Limb (tissue), 2 donors: ENCODE results near the gene IER5L.

Experiments
- DNase-seq, 2 donors: peaks; one replicate each; pipeline ENCODE4 v3.0.0-alpha.2; 2016; ENCODE audit errors: extremely low spot score in 2 of 2

IER5L gene

DNA sequence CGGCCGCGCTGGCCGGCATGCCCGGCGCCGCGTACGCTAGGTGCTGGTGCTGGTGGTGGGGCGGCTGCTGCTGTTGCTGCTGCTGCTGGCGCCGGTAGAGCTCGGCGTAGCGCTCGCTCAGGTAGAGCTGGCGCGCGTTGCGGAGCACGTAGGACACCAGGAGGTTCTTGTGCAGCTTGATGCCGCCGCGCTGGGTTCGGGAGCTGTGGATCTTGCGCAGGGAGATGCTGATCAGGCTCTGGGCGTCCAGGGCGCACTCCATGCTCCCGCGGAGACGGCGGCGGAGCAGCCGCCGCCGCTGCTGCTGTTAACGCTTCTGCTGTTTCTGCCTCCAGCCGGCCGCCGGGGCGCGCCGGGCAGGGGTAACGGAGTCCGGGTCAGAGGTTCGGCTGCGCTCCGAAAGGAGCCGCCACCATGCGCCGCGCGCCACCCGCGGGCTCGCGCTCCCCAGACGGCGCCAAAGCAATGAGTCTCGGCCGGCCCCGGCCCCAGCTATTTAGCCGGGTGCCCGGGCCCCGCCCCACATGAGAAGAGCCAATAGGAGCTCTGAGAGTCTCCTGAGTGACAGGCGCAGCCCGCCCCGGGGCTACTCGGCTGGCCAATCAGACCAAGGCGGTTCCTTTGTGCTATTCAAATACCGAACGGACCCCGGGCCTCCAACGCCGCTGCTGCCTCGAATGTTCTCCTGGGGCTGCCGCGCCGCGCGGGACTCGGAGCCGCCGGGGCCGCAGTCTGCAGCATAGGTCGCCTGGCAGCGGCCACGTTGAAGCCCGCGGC lies at the start of gene IER5L:
TSS of gene IER5L (minus strand) at position 471 of the 777 bp plus-strand sequence. CDS start at position 262, 209 bp downstream.
- DNase-seq = peak; percentile 96 to 97

DNA sequence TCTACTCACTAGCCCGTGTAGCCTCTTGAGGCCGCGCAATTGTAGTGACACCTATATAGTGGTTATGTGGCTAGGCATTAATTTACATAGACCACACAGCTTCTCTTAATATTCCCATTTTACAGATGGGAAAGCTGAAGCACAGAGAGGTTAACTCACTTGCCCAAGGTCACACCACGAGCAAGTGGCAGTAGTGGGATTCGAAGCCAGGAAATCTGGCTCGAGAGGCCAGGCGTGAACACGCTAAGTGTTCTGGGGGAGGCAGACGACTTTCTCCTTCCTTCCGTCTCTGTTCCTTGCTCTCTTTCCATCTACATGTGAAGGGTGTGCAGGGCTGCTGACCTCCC lies 49.8 kb upstream of the IER5L start:
- no peak for DNase-seq

DNA sequence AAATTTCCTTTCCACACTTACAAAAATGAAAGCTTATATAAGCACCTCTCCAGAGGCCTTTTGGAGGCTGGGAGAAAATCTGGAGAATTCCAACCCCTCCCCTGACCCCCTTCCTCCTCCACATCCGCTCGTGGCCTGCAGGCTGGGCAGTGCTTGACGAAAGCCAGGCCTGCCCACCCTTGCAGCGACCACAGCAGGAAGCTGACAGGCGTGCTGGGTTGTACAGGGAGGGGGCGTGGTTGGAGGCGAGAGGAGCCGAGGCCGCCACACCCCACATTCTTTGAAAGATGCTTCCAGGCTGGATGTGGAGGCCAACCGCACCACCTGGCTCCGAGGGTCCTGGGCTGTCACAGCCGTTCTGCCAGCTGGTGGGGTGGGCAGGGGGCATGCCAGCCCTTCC lies 47.8 kb upstream of the IER5L start:
- peak; percentile 58 to 75 for DNase-seq

DNA sequence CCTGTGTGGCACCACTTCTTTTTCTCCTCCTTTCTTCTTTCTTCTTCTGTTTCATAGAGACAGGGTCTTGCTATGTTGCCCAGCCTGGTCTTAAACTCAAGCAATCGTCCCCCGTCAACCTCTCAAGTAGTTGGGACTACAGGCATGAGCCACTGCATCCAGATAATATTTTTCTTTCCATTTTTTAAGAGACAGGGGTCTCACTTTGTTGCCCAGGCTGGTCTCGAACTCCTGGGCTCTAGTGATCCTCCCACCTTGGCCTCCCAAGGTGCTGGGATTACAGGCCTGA lies 47.4 kb upstream of the IER5L start:
- no peak for DNase-seq

DNA sequence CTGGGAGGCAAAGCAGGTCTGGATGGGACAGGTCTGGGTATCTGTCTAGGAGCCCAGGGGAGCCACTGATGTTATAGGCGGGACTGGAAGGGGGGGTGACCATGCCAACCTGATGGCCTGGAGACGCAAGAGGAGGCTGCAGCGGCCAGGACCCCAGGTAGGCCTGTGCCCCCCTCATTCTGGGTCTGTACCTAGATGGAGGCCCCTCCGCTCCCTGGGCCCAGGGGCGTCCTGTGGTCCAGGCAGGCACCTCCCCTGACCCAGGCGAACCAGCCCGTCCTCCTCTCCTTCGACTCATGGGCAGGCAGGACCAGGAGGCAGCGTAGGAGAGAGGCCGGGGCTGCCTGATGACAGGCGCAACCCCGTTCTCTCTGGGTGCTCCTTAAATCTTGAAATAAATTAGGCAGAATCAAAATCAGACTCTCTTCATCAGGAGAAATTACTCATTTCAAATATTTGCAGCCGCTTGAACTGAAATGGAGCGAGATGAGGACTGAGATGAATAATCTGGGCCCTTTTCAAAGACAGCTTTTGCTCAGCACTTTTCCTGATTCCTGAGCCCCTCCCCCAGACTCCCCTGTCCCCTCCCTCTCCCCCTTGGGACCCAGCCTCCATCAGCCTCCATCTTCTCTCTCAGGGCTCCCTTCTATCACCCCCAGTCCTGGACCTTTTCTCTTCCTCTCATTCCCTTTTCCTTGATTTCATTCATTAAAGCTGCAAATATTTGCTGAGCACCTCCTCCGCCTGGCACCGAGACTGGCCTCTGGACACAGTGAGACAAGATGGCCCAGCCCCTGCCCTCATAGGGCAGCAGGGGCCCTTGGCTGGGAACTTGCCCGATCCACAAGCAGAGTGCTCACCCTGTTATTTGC lies 46.8 kb upstream of the IER5L start:
- no peak for DNase-seq

DNA sequence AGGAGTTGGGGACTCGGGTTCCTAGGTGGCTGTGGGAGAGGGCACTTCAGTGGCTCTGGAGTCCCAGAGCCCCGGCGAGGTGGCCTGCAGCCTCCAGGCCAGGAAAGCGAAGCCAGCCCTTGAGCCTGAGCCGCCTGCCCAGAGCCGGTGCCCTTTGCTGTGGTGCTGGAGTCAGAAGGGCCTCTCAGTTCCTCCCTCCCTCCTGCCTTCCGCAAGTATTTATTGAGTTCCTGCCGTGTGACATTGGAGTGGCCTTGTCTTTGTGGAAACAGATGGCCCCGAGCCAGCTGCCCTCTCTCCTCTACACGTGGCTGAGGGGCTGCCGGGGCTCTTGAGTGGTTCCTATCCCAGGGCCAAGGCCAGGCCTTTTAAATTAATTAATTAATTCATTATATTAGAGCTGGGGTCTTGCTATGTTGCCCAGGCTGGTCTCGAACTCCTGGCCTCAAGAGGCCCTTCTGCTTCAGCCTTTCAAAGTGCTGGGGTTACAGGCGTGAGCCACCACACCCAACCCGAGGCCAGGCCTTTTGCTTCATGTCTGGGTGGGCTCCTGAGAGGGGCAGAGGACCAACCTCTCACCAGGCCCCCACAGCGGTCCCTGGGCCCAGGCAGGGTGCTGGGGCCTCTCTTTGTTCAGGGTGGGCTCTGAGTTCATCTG lies 45.6 kb upstream of the IER5L start:
- no peak for DNase-seq

DNA sequence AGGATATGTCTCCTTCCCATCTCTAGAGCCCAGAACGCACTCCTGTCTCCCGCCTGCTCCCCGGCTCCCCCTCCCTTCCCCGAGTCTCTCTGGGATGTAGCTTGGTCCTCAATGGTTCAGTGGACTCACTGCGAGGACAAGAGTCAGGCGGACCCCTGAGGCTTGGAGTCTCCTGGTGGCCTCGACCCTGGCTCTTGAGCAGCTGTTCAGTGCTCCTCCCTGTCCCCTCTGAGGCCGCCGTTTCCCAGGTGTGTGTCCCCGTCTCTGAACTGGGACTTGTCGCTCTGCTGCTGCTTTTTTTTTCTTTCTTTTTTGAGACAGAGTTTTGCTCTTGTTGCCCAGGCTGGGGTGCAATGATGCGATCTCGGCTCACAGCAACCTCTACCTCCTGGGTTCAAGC lies 44.8 kb upstream of the IER5L start:
- DNase-seq = no peak

DNA sequence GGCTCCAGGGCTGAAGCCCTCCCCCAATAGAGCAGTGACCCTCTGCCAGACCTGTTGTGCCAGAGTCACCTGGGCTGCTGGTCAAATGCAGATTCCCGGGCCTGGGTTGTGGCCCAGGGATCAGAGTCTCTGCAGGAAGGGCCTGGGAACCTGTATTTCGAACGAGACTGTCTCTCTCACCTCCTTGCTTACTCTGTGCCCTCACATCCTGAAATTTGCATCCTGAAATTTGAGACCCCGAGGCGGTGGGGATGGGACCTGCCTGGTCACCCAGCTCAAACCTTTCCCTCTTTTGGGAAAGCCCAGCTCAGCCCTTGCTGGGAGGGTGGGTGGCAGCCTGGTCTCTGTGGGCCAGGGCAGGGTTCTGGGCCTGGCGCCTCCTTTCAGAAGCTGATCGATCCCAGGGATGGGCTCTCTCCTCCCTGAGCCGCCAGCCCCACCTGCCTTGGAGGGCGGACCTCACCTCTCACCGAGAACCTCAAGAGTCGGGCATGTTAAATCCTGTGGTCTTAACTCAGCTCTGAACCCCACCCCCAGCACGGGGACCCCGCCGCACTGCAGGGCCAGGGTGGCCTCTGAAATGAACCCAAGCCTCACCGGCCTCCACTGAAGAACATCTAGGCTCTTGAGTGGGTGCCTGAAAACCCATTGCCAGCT lies 44.0 kb upstream of the IER5L start:
- no peak for DNase-seq

DNA sequence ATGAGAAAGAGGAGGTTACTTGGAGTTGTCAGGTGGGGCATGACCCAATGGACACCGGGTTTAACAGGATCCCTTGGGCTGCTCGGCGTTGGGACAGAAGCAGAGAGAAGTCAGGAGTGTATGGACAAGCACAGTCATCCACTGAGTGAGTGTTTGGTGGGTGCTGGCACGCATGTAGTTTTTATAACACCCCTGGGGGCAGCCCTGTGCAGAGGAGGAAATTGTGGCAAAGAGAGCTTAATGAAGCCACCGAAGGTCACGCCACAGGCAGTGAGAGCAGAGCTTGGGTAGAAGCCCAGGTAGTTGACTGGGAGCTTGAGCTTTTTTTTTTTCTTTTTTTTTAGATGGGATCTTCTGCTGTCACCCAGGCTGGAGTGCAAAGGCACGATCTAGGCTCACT lies 43.2 kb upstream of the IER5L start:
- DNase-seq = no peak

DNA sequence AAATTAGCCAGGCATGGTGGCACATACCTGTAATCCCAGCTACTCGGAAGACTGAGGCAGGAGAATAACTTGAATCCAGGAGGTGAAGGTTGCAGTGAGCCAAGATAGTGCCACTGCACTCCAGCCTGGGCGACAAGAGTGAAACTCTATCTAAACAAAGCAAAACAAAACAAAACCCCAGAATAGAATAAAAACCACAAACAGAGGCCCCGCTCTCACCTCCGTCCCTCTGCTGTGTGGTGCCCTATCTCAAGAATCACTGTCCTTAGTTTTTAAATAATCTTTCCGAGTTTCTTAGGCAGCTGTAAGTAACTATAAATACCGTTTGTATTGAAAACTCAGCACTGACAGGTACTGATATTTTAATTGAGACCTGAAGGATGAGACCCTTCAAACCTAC lies 42.7 kb upstream of the IER5L start:
- DNase-seq = no peak

DNA sequence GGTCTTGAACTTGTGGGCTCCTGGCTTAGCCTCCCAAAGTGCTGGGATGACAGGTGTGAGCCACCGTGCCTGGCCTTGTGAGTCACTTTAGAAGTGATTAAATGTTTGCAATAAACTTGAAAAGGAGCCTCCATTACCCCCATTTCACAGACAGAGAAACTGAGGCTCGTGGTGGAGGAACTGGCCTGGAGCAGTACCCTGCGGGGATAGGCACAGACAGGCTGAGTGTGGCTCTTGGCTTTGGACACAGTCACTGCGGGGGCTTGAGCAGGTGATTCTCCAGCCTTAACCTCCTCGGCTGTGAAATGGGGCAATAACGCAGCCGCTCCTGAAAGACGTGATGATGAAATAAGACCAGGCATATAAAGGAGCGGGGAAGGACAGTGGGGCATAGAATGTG lies 40.9 kb upstream of the IER5L start:
- no peak for DNase-seq

DNA sequence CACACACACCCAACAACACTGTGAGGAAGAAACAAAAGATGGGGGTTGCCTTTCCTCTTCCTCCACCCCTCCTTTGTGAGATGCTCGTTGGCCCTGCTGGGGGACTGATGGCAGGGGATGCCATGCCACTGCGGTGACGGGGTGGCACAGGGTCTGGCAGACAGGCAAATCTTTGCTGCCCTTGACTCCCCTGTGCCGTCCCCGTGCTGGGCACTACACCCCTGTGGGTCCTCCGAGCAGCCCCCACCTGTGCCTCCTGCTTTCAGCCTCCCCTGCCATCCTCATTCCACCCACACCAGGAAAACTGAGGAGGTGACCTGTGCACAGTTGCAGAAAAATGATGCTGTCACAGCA lies 40.2 kb upstream of the IER5L start:
- DNase-seq = no peak

DNA sequence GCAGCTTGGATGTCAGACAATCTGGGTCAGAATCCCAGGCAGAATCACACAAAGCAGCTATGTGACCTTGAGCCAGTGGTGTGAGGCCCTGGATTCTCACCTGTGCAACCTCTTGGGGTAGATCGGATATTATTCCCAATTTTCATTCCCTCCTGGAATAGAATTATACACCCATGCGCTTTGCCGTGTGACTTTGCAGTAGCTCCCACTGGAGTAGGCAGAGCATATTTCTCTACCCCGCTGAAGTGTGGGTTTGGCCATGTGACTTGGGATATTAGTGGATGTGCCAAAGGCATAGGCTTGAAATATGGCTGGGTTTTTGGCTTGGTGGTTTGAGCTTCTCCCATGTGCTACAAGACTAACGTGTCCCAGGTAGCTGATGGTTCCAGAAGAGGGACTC lies 35.5 kb upstream of the IER5L start:
- DNase-seq = no peak

DNA sequence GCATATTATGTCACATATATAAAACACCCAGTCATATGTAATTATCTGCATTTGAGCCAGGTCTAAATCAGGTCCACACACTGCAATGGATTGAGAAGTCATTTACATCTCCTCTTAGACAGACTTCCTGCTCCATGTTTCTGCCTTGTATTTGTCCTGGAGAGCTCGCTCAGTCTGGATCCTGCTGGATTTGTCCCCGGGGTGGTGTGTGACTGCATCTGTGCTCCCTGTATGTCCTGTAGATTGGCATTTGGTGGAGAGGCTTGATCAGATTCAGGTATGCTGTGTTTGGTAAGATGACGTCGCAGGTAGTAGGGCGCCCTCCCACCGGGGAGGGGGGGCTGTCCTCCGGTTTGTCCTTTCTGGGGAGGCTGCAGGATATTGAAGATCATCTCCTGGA lies 33.6 kb upstream of the IER5L start:
- DNase-seq = no peak

DNA sequence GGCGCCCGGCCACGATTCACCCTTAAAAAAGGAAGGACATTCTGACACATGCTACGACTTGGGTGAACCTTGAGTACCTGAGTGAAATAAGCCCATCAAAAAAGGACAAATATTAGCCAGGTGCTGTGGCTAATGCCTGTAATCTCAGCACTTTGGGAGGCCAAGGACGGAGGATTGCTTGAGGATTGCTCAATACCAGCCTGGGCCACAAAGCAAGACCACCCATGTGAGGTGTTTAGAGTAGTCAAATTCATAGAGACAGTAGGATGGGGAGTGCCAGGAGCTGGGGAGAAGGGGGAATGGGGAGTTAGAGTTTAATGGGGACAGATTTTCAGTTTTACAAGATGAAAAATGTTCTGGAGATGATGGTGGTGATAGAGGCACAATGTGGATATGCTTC lies 32.1 kb upstream of the IER5L start:
- DNase-seq = no peak

DNA sequence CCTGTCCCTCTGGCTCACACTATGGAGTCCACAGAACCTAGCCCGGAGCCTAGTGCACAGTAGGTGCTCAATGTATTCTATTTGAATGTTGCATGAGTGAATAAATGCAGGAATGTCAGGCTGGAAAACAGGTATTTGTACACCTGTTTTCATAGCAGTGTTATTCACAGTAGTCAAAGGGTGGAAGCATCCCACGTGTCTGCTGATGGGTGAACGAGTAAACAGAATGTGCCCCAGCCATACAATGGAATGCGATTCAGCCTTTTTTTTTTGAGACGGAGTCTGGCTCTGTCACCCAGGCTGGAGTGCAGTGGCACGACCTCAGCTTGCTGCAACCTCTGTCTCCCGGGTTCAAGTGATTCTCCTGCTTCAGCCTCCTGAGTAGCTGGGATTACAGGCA lies 31.5 kb upstream of the IER5L start:
- DNase-seq = no peak

DNA sequence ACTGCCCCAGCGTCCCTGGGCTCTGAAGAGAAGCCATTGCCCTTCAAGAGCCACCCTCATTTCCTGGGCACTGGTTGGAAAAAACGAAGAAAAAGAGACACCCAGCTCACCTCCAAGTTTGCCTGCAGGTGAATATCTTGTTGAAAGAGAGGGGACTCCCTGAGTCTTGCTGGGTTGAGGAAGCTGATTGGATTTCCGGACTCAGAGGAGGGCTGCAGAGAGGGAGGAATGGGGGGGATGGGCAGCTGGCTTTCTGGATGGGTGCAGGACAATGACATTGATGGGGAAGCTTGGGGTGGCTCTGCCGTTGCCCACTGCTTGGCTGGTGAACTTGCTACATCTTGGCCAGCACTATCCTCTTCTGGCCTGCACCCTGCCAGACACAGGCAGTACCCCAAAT lies 31.0 kb upstream of the IER5L start:
- DNase-seq = no peak

DNA sequence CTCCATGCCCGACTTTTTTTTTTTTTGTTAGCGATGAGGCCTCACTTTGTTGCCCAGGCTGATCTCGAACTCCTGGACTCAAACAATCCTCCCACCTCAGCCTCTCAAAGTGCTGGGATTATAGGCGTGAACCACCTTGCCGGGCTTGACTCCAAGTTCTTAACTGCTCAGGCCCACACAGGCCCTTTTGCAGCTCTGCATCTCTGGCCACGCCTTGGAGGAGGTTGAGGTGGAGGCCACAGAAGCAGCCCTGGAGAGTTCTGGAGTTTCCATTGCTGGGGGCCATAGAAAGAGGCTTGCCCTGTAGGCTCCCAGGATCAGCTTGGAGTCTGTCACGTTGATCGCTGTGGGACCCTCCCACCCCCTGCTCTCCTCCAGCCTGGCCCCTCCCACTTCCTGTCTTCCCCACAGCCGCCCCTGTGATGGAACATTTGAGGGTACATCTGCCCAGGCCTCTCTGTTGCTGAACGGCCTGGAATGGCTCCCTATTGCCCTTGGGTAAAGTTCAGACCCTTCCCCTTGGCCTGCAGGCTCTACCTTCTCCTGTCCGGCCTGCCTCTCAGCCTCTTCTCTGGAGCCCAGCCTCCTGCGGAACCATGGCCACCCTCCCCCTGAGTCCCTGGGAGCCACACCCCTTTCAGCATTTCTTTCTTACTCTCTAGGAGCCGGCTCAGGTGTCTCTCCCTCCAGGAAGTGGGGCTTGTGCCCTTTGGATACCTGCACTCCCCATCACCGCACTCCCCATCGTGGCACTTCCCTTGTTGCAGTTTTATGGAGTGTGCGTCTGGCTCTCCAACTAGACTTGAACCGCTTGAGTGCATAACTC lies 30.4 kb upstream of the IER5L start:
- no peak for DNase-seq

DNA sequence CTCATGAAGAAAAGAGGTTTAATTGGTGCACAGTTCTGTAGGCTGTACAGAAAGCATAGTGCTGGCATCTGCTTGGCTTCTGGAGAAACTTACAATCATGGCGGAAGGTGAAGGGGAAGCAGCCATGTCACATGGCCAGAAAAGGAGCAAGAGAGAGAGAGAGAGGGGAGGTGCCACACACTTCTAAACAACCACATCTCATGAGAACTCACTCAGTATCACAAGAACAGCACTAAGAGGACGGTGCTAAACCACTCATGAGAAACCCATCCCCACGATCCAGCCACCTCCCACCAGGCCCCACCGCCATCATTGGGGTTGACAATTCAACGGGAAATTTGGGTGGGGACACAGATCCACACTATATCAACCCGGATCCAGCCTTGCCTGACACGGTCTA lies 28.8 kb upstream of the IER5L start:
- no peak for DNase-seq

DNA sequence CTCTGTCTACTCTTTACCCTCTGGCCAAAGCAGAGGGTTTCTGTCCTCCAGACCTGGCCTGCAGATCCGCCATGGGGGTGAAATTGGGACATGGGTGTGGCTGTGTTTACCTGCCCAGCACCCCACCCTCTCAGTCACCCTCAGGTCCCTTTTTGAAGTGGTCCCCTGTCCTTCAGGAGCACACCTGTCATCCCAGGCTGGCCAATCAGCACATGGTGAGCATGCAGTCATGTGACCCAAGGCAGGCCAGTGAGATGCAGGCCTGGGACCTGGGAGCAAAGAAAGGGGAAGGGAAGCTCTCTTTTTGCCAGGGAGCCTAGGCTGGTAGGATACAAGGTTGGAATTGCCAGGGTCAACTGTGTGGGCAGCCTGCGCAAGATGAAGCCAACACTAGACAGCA lies 28.3 kb upstream of the IER5L start:
- no peak for DNase-seq

DNA sequence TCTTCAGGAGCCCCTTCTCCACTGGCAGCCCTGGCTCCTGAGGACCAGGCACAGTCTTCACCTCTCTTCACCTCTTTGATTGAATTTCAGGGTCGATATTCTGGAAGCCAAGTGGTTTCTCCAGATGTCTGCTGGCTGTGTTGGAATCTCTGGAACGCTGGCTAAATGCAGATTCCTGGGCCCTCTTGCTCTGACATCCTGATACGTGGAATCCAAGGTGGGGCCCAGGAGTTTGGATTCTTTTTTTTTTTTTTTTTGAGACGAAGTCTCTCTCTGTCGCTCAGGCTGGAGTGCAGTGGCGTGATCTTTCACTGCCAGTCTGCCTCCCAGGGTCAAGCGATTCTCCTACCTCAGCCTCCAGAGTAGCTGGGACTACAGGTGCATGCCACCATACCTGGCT lies 26.8 kb upstream of the IER5L start:
- no peak for DNase-seq

DNA sequence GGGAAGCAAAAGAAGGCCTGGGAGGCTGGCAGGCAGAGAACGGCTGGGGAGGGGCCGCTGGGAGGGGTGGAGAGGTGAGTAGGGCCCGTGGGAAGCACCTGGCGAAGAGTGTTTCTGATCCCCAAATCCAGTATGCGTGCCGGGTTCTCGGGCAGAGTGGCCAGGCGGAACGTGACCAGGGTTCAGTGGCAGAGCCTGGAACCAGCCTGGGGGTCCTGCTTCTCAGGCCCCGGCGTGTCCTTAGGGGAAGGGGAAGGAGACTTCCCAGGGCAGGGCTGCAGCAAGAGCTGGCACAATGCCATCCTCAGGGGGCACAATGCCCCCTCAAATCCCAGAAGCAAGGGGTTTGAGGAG lies 25.5 kb upstream of the IER5L start:
- no peak for DNase-seq
